ENCODE measurements around the gene CLEC2L. TPM values are rescaled to one million over a fixed set of nuclear protein-coding genes. Genes with fewer than 3 reads are reported as not detected.

CLEC2L gene
- polyA plus RNA-seq, 3 donors: not detected

GRCh38 chr7:139536152-139536551, 12.7 kb downstream of the CLEC2L start:
- Histone ChIP-seq H3K27ac (ENCODE audit: low read depth in 1 of 2, low read length in 2 of 2) (no peak overlapping the region), H3K79me2 (ENCODE audit: insufficient read depth, low read length) (no peaks in the 10 kb centered on the region), H3K36me3 (replicated peaks in 1 of 2; ENCODE audit: control insufficient read depth in 1 of 2, insufficient read depth in 2 of 2, low read length in 2 of 2) (no peaks in the 10 kb centered on the region), H3K9me3 (replicated peaks in 1 of 2; ENCODE audit: control insufficient read depth in 1 of 2, insufficient read depth in 1 of 2, low read length in 2 of 2) (no peaks in the 10 kb centered on the region), H3K4me1 (ENCODE audit: control insufficient read depth in 1 of 2, insufficient read depth in 2 of 2, low read length in 2 of 2) (no peaks in the 10 kb centered on the region), H3K4me3 (replicated peaks in 1 of 3; ENCODE audit: low read depth in 2 of 3, low read length in 3 of 3) (no peak overlapping the region), H3K9ac (ENCODE audit: insufficient read depth, low read length, poor library complexity, severe bottlenecking) (no peak overlapping the region), H3K4me2 (replicated peaks; ENCODE audit: extremely low read depth, low read length, poor library complexity, severe bottlenecking) (no peak overlapping the region), H3K27me3 (ENCODE audit: control insufficient read depth in 2 of 2, insufficient read depth in 2 of 2, low read length in 2 of 2) (no peaks in the 10 kb centered on the region), H4K20me1 (ENCODE audit: insufficient read depth, low read length) (no peaks in the 10 kb centered on the region), H2AFZ (ENCODE audit: insufficient read depth, low read depth, low read length, poor library complexity, severe bottlenecking) (no peak overlapping the region)
- intact Hi-C loops (cut with micrococcal nuclease): no loop called here
- H3K27me3 Mint-ChIP-seq (ENCODE audit: low read depth in 3 of 3): peaks cover 2 to 6% (median 5%) of the 10 kb centered on the region in 3 donors
- no peak for DNase-seq
- TF ChIP-seq CTCF (IDR thresholded peaks at IDR 0.05): no peak
- WGBS (ENCODE audit: insufficient coverage): no CpG with 5 or more reads among the region's 8 CpGs
- H3K36me3 Mint-ChIP-seq: no peaks in the 10 kb centered on the region
- H3K4me3 Mint-ChIP-seq: no peak overlapping the region
- H3K27ac Mint-ChIP-seq: no peak overlapping the region
- peaks cover 0 to 5% (median 0%) of the 10 kb centered on the region in 7 donors for H3K9me3 Mint-ChIP-seq
- H3K4me1 Mint-ChIP-seq: peaks cover 9% of the 10 kb centered on the region

- peaks cover 0 to 6% (median 3%) of the 10 kb centered on the region in 3 donors for H3K27me3 Mint-ChIP-seq (ENCODE audit: low read depth in 3 of 3)
Observed at GRCh38 chr7:139538881-139539635, 15.6 kb downstream of the CLEC2L start.

More at GRCh38 chr7:139538881-139539635, 15.6 kb downstream of the CLEC2L start:
- no peak overlapping the region for H3K27ac ChIP-seq (ENCODE audit: low read depth in 1 of 2, low read length in 2 of 2)
- no peak overlapping the region for H3K9ac ChIP-seq (ENCODE audit: insufficient read depth, low read length, poor library complexity, severe bottlenecking)
- DNase-seq: no peak
- H3K4me1 ChIP-seq (ENCODE audit: control insufficient read depth in 1 of 2, insufficient read depth in 2 of 2, low read length in 2 of 2): peaks cover 5 to 7% of the 10 kb centered on the region in 2 donors
- Mint-ChIP-seq H3K27ac (no peak overlapping the region), H3K4me1 (peaks cover 5% of the 10 kb centered on the region), H3K9me3 (peaks cover 0 to 6% (median under 1%) of the 10 kb centered on the region in 7 donors), H3K4me3 (no peak overlapping the region), H3K36me3 (no peaks in the 10 kb centered on the region)
- H3K79me2 ChIP-seq (ENCODE audit: insufficient read depth, low read length): no peaks in the 10 kb centered on the region
- H3K4me2 ChIP-seq (replicated peaks; ENCODE audit: extremely low read depth, low read length, poor library complexity, severe bottlenecking): no peak overlapping the region
- no peaks in the 10 kb centered on the region for H3K27me3 ChIP-seq (ENCODE audit: control insufficient read depth in 2 of 2, insufficient read depth in 2 of 2, low read length in 2 of 2)
- H3K9me3 ChIP-seq (replicated peaks in 1 of 2; ENCODE audit: control insufficient read depth in 1 of 2, insufficient read depth in 1 of 2, low read length in 2 of 2): no peaks in the 10 kb centered on the region
- no peak overlapping the region for H2AFZ ChIP-seq (ENCODE audit: insufficient read depth, low read depth, low read length, poor library complexity, severe bottlenecking)
- WGBS (ENCODE audit: insufficient coverage): 95% methylated on average over 7 of the region's 8 CpGs
- no peaks in the 10 kb centered on the region for H4K20me1 ChIP-seq (ENCODE audit: insufficient read depth, low read length)
- no peaks in the 10 kb centered on the region for H3K36me3 ChIP-seq (replicated peaks in 1 of 2; ENCODE audit: control insufficient read depth in 1 of 2, insufficient read depth in 2 of 2, low read length in 2 of 2)
- intact Hi-C loops (cut with micrococcal nuclease): no loop called here
- no peak for TF ChIP-seq CTCF (IDR thresholded peaks at IDR 0.05)
- H3K4me3 ChIP-seq (replicated peaks in 1 of 3; ENCODE audit: low read depth in 2 of 3, low read length in 3 of 3): no peak overlapping the region
